SW480 (cell line): Measurements from ENCODE around the gene RABGEF1.
A peak's percentile ranks its signal among the peaks of the same experiment; 100 is the strongest.
"Not testable (repeated sequence)": the region's sequence is repeated elsewhere in the genome, so short reads cannot be mapped to it uniquely, and the experiment has no call there.

Source experiments
- DNase-seq: peaks from one replicate; pipeline ENCODE4 v3.0.0-alpha.2; 2016; ENCODE audit warnings: low spot score

Gene RABGEF1

DNA sequence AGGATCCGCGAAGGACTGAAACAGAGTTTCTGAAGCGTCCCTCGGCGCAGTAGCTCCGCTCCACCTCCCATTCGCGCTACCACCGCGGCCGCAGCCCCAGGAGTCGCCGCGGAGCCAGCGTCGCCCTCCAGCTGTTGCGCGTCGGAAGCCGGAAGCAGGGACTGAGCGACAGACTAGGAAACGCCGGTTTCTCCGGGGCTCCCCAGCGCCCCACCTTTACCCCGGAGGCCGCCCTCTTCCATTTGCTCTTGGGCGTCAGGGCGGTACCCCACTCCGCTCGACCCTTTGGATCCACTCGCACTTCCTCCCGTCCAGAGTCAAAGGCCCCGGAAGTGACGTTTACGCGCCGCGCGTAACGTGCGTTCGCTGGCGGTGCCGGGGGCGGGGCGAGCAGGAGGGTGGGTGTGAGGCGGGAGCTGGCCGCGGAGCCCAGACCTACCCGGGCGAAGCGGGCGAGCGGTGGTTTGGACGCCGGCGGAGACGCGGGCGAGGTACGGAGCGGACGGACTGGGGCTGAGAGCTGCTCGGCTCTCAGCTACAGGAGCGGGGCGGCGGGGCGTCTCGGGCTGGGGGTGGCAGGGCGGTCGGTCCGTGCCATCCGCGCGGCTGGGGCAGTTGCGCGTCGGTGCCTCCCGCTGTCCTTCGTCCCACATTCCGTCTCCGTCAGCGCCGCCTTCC is at the start of gene RABGEF1:
RABGEF1 (plus strand) TSS at position 432 of the 678 bp plus-strand sequence. CDS start 31,167 bp downstream, outside the sequence.
- peak; percentile 97 for DNase-seq

DNA sequence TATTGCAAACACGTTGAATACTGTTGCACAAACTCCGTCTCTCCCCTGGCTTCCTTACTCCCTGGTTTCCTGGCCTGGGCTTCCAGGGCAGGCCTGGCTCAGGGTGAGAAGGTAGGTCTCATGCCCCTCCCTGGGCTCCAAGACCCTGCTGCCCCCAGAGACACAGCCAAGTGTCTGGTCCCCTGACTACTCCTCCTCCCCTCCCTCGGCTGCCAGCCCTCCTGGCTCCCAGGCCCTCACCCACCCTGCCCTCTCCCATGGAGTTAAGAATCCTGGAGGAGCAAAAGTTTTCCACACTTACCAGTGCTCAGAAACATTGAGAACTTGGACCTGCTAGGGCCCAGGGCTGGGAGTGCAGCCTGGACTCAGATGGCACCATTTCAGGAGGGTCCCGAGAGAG is 47.2 kb upstream of the RABGEF1 start:
- no peak for DNase-seq

DNA sequence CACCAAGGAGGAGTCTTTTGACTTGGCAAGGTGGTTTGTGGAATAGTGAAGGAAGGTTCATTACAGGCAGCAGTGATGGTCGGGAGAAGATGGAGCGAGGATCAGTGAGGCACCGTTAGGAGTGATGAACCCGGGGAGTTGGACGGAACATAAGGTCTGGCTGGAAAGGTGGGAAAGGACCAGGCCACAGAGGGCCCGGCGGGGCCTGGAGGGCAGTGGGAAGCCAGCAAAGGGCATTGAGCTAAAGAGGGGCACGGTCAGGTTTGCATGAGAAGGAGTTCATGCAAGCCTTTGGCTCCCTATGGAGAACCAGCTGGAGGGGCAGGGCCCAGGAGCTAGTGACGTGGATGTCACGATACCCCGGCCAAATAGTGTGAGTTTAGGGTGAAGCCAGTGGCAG is 46.2 kb upstream of the RABGEF1 start:
- DNase-seq, result no peak

DNA sequence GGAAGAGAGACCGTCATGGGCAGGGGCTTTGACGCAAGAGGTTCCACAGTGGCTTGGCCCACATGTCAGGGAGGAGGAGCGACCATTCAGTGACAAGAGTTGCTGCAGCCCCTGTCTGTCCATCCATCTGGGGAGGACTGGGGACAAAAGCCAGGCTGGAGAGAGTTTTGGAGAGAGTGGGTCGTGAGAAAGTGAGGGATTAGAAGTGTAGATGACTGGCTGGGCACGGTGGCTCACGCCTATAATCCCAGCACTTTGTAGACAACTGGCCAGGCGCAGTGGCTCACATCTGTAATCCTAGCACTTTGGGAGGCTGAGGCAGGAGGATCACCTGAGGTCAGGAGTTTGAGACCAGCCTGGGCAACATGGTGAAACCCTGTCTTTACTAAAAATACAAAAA is 45.1 kb upstream of the RABGEF1 start:
- not testable (repeated sequence) for DNase-seq

DNA sequence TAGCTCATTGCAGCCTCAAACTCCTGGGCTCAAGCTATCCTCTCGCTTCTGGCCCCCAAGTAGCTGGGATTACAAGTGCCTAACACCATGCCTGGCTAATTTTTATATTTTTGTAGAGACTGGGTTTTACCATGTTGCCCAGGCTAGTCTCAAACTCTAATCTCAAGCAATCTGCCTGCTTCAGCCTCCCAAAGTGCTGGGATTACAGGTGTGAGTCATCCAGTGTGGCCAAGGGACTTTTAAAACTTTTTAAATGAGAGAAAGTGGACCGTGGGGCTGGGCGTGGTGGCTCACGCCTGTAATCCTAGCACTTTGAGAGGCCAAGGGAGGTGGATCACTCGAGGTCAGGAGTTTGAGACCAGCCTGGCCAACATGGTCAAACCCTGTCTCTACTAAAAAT is 44.4 kb upstream of the RABGEF1 start:
- not testable (repeated sequence) for DNase-seq

DNA sequence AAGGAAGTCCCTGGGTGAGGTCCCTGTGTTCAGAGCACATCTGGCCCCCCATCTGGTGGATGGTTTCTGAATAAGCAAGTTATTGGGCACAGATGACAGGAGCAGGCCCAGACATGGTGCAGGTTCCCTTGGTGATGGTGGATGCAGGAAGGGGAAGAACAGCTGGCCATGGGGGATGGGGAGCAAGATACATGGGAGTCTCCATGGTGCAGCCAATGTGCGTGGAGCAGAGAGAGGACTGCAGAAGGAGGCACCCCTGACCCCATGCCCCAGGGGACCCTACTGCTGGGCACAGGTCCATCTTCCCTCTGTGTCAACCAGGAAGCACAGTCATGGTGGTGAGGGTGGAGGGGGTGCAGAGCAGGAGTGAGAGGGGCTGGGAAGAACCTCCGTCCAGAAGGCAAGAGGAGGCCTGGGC is 43.8 kb upstream of the RABGEF1 start:
- DNase-seq, result peak; percentile 27

DNA sequence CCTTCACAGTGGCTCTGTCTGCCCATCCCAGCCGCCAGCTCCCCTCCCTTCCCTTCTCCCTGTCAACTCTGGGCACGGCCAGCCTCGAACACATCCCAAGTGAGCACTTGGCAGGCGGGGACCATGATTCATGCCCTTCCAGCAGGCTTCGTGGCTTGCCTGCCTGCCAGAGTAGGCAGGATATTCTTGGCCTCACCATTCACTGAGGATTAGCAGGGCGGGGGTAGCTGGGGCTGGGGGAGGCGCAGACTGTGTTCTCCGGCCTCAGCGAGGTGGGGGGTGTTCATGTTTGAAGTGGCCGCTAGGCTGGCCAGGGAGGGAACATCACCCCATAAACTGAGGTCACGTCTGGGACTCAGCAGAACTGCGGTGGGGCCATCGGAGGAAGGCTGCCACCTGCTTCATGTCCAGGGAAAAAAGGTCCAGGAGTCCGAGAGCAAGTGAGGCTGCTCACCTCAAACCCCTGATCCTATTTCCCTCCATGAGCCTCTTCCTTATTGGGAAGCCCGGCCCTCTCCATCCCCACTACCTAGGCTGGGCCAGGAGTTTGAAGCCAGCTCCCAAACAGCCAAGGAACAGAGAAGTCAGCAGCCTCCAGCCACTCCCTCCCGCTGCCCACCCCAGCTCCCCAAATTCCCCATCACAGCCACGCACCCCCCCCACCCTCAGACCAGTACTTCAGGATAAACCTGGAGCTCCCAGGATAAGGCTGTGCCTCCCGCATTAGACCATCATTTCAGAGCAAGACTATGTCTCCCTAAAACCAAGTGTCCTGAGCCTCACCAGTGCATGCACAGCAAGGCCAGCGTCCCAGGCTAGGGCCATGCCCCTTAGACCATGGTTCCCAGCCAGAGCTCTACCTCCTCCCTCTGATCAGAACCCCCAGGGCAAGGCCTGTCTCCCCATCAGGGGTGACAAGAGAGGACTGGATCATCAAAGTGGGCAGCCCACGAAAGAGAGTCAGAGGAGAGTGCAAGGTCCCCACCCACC is 42.8 kb upstream of the RABGEF1 start:
- DNase-seq, result no peak

DNA sequence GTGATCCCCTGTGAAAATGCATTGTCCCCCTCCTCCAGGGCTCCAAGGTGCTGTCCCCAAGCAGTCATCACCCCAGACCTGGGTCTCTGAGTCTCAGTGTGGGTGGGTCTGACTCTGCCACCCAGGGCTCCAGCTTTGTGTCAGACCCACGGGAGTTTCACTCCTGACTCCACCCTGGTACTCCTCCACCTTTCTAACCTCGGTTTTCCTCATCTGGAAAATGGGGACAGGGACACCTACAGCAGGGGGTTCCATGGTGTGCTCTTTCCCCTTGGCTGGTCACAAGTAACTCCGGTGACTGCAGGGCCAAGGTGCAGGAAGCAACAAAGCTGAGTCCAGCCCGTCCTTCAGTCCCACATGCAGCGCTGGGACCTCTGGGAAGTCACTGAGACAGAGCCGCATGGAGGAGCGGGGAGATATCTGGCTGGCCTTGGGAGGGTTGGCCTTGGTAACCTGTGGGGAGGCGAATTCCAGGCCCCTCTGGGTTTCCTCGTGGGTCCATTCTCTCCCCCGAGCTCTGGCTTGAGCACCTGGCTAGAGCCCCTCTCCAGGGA is 41.8 kb upstream of the RABGEF1 start:
- DNase-seq, result no peak

DNA sequence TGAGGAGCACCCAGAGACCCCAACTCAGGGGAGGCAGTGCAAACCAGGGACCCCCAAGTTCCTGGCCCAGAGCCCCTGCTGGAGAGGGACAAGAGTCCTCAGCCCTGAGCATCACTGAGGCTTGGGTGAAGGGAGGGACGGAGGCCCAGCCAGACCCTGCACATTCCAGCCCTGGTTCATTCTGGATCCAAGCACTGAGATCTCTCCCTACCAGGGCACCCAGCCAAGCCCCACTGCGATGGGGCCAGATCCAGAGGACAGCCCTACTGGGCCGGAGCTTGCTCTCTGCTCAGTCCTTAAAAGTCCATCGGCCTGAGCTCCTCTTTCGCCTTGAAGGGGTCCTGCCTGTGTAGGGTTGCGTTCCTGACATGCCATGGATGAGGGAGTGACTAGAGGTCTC is 40.5 kb upstream of the RABGEF1 start:
- no peak for DNase-seq

DNA sequence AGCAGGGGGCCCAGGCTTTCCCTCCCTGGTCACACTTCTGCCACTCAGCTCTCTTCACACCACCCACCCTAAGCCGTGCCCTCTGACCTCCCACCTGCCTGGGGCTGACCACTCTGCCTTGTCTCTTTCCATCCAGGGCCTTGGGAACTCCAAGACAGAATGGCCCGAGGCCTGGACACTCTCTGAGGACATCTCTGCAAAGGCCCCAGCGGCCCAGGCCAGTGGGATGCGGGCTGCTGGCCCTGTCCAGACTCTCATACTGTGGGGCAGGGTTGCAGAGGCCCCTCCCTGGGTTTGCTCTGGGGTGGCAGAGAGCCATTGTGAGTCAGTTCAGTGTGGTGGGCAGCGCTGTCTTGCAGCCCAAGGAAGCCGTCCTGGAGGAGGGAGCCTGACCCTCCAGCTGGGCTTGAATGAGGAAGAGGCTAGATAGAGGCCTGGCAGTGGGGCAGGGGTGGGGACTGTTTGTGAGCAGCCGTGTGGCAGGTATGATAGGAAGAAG is 39.9 kb upstream of the RABGEF1 start:
- no peak for DNase-seq

DNA sequence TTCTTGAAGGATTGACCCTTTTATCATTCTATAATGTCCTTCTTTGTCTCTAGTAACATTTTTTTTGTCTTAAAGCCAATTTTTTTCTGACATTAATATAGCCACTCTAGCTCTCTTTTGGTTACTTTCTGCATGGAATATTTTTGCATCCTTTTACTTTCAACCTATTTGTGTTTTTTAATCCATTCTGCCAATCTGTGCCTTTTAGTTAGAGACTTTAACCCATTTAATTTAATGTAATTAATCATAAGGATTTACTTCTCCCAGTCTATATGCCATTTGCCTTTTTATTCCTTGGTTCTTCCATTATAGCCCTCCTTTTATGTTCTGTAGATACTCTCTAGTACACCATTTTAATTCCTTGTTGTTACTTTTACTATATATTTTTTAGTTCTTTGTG is 32.7 kb upstream of the RABGEF1 start:
- no peak for DNase-seq

DNA sequence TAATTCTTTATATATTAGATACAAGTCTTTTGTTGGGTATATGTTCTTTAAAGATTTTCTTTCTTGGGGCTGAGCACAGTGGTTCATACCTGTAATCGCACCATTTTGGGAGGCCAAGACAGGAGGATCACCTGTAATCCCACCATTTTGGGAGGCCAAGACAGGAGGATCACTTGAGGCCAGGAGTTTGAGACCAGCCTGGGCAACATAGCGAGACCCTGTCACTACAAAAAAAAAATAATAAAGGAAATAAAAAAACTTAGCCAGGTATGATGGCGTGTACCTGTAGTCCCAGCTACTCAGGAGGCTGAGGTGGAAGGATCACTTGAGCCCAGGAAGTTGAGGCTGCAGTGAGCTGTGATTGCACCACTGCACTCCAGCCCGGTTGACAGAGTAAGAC is 29.8 kb upstream of the RABGEF1 start:
- DNase-seq, result not testable (repeated sequence)

DNA sequence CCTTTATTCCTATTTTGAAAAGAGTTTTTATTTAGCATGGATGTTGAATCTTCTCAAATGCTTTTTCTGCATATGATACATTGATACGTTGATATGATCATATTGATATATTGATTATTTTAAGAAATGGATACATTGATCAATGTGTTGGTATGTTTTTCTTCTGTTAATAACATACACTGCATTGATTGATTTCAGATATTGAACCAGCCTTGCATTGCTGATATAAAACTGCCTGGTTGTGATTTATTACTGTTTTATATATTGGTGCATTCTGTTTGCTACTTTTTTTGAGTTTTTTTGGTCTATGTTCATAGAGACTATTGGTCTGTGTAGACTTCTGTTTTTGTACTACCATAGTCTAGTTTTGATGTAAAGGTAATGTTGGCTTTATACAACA is 26.8 kb upstream of the RABGEF1 start:
- no peak for DNase-seq

DNA sequence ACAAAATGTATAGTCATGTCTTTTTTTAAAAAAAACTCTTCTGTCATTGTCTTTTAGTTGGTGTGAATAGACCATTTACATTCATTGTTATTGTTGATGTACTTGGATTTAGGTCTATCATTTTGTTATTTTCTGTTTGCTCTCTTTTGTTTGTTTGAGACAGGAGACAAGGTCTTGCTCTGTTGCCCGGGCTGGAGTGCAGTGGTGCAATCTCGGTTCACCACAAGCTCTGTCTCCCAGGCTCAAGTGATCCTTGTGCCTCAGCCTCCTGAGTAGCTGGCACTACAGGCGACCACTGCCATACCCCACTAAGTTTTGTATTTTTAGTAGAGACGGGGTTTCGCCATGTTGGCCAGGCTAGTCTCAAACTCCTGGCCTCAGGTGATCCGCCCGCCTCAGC is 23.9 kb upstream of the RABGEF1 start:
- not testable (repeated sequence) for DNase-seq

DNA sequence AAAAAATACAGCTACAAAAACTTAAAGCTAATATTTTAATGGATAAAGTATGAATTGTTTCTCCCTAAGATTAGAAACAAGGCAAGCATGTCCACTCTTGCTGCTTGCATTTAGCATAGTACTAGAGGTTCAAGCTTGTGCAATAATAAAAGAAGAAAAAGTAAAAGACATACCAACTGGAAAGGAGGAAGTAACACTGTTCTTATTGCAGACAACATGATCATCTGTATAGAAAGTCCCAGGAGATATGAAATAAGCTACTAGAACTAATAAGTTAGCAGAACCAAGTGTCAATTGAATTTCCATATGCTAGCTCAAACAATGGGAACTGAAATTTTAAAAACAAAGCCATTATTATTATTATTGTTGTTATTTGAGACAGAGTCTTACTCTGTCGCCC is 20.0 kb upstream of the RABGEF1 start:
- no peak for DNase-seq

DNA sequence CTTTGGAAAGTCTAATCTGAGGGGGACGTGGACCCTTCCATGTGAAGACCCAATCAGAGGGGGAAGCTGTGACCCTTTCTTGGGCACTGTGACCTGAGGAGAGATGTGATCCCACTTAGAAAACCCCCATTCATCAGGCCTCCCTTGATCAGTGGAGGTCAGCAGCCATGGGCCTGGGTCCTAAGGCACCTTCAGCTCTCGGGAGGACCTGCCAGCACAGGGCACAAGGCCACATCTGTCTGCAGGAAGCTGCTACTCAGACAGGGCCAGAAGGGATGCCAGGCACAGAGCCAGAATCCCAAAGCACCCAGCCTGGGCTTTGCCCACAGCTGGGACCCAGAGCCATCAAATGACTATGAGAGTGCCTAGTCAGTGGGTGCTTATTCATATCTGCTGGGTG is 14.7 kb upstream of the RABGEF1 start:
- no peak for DNase-seq

DNA sequence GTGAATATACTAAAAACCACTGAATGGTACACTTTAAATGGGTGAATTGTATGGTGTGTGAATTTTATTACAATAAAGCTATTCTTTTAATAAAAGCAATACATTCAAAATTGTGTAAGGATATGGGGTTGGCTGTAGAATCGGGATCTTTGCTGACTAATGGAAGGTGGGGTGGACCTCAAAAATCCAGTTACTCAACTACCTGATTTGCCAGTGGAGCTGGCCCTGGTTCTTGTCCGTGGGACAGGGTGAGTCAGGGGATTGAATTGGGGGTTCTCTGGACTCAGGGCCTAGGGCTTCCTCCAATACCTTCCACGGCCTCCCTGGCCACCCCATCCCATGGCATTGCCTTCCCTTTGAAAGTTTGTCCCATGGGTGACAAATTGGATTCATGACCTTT is 13.5 kb upstream of the RABGEF1 start:
- no peak for DNase-seq

DNA sequence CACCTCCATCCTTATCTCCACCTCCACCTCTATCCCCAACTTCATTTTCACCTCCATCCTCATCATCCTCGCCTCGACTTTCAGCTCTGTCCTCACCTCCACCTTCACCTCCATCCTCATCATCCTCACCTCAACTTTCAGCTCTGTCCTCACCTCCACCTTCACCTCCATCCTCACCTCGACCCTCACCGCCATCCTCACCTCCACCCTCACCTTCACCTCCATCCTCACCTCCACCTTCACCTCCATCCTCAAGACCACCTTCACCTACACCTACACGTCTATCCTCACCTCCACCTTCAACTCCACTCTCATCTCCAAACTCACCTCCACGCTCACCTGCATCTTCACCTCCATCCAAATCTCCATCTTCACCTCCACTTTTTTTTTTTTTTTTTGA is 12.0 kb upstream of the RABGEF1 start:
- no peak for DNase-seq

DNA sequence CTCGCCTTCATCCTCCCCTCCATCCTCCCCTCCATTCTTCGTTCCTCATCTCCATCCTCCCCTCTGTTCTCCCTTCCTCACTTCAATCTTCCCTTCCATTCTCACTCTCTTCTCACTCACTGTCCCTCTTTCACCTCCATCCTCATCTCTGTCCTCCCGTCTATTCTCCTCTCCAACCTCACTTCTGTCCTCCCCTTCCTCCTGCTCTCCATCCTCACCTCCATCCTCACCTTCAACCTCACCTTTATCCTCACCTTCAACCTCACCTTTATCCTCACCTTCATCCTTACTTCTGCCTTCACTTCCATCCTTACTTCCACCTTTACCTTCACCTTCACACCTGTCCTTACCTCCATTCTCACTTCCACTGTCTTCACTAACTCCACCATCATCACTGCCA is 11.3 kb upstream of the RABGEF1 start:
- DNase-seq, result no peak

DNA sequence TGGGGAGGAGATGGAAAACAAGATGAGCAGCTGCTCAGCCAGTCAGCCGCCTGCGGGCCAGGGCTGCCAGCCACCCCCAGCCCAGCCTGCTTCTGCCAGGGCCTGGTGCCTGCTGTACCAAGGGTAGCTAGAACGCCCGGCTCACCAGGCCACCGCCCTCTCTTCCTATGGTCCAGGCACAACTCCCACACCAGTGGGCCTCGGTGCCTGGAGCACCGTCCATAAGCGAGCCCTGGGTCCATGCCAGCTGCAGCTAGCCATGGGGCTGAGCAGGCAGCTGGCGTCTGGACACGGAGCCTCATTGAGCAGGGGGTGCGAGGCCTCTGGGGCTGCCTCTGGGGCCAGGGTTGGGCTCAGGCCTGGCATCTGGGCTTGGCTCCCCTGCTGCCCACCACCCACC is 8.5 kb upstream of the RABGEF1 start:
- no peak for DNase-seq

DNA sequence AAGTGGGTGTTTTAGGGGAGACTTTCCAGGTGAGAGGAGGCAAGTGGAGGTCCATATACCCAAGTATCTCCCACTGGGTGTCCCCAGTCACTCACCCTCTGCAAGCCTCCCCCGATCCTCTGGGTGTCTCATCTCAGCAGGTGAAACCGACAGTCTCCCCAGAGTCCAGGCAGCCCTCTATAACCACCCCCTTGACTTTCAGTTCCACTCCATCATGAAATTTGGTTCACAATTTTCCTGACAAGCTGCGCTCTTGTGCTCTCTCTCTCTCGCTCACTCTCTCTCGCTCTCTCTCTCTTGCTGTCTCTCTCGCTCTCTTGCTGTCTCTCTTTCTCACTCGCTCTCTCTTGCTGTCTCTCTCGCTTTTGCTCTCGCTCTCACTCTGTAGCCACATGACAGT is 8.1 kb upstream of the RABGEF1 start:
- no peak for DNase-seq

DNA sequence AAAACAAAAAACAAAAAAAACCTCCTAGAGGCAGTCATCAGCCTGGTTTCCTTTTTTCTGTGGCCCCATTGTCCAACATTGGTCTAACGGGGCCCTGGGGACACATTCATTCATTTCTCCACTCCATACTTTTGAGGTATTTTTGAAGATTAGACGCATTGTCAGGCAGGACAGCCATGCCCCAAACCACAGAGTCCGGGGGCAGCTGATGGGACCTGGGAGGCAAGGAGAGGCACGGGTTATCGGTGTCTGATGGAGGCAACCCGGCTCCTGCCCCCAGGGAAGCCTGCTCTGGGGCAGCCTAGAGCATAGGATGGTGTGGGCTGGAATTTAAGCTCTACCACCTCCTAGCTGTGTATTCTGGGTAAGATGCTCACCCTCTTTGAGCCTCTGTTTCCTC is 6.5 kb upstream of the RABGEF1 start:
- no peak for DNase-seq

DNA sequence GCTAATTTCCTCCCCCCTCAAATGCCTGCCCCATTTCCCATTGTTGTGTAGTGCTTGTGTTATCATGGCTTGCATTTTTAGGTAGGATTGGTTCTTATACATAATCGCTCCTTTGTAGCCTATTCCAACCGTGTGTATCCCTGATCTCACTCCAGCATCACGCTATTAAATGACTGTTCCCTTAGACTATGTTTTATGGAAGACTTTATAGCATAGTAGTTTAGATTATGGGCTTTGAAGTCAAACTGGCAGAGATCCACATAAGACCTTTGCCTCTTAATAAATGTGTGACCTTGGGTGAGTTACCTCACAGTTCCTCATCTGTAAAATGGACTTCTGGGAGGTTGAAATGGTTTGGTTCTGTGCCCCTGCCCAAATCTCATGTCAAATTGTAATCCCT is 5.4 kb upstream of the RABGEF1 start:
- DNase-seq, result no peak
